Pulmonary artery endothelial cell (primary cell): ENCODE measurements around the gene ENO4. TPM values are rescaled to one million over a fixed set of nuclear protein-coding genes. Genes with fewer than 3 reads are reported as not detected.

Source experiments
- DNase-seq: peaks from one replicate; pipeline ENCODE4 v3.0.0-alpha.2; 2011; ENCODE audit warnings: low read depth, low spot score
- total RNA-seq: library from RNA; depleted of rRNA; stranded (reverse); fragments of >200 nt; gene quantifications from 2 replicates; pipeline ENCODE4 v1.2.3, GENCODE V29; 2014

Gene ENO4
- total RNA-seq, 1 donor from 2014 or later = under 0.01 TPM

DNA sequence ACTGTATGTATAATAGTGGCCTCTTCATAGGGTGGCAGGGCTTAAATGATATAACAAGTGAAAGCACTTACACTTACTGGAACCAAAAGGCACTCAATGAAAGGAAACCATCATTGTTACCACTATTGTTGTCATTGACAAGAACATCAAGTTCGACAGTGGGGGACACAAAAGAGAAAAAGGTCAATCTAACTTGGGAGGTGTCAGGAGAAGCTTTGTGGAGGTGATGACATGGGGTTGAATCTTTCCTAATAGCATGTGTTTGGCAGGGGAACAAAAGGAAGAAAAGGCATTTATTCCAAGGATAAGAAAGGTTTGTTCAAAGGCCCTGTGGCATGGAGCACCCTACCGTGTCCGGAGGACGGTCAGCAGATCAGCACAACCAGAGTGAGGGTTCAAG lies 18.2 kb upstream of the ENO4 start:
- DNase-seq = no peak

DNA sequence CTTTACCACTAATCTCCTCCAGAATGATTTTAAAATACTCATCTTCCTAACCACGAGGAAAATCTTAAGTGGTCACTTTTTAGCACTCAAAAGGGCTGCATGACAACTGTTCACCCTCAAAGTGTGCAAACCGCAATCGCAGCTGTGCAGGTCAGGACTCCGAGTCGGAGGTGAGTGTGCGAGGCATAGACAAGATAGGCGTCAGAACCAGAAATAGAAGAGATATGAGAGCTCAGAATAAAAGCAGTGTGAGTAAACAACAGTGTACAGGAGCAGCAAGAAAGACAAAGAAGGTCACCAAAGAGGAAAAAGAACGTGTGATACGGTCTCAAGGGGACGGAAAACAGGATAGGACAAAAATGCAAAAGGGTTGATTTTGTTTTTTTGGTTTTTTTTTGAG lies 17.5 kb upstream of the ENO4 start:
- DNase-seq = no peak

- no peak for DNase-seq
These were observed 15.0 kb upstream of the ENO4 start for GRCh38 chr10:116833986-116834985.

GRCh38 chr10:116835658-116836057 lies 13.6 kb upstream of the ENO4 start:
- no peak for DNase-seq

DNA sequence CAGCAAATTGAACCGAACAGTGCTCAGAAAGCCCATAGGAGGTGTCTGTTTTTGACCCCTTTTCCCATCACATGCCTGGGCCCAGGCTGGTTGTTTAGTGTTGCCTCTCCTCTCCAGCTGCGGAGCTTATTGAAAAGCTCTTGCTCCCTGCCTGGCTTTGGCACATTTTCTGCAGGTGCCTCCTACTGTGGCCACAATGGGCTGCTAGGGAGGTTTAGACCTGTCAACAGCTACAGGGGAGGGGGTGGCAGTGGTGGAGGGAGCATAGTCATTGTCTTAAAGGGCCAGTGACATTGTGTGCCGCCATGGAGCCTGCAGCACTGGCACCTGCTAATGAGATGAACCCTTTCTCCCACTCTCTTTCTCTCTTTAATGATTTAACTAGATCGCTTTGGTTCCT lies 13.2 kb upstream of the ENO4 start:
- no peak for DNase-seq

GRCh38 chr10:116836902-116837523 lies 12.3 kb upstream of the ENO4 start:
- no peak for DNase-seq

GRCh38 chr10:116838143-116838725 lies 11.1 kb upstream of the ENO4 start:
- no peak for DNase-seq

DNA sequence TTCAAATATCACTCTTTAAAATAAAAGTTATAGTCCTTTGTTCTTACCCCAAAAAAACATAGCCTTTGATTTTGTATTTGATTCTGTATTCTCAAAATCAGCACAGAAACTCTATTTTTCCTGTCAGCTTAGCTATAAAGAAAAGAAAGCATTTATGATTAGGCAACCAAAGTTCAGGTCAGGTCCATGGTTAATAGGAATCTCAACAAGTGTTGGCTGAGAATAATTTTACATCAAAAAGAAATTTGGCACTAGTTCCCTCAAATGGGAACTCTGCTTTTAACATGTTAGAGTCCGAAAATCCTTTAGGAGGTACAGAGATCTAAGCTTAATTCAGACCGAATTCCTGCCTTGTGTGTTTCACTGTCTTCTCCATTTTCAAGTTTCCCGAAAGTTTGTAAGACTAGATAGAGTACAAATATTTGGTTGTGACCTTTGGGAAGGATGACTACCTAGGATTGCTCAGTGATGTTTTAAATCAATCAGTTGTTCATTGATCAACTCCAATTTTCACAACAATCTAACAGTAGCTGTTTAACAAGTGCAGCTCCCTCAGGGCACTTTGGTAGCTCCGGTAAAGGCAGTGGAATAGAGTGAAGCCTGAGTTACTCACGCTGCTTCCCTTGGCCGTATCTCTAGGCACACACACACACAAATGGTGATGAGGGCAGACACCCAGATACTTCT lies 8.8 kb upstream of the ENO4 start:
- no peak for DNase-seq

DNA sequence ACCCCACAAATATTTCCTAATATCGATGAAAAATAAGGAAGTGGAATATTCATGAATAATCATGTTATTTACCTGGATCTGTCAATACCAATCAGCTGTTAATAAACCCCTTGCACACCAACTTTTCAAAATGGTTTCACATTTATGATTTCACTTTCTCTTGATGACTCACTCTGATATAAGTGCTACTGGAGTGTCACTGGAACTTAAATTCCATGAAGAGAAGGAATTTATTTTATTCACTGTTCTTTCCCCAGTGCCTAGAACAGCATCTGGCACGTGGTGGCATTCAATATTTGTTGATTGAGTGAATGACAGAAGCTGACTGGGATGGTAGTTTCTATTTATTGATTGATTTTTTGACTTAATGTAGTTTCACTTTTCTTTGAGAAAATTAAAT lies 3.5 kb upstream of the ENO4 start:
- DNase-seq = no peak

DNA sequence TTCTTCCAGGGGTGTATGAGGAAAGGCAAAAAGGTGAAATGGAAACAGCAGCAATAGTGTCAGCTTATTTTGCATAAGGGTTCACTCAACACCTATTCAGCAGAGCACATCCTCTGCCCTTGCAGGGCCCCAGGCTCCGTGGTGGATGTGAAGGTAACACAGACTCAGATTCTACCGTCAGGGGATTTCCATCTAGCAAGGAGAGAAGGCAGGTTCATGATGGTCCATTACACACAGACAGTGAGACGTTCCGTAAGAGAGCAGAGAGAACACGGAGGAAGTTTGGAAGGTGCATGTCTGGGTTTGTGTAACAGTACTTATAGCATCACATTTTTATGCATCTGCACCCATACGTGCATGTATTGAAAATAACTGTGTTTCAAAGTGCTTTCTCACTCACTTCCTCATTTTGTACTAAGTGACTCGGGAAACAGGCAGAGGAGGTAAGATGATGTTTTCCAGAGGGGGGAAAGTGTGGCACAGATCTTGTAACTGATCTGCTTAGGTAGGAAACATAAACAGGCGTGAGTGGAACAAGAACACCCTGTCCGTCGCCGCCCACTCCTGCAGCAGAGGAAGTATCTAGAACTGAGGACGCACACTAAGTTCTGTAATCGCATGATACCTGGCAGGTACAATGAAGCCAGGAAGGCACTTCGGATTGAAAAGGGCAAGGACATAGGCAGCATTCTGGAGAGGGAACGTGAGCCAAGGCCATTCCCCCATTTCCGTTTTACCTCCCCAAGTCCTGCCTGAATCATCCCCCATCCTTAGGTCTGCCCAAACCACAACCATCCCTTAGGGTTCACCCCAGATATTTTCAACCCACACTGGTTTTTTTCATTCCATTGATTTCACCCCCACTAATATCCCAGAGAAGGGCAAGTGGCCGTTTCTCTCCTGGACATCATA lies 1.0 kb upstream of the ENO4 start:
- DNase-seq = no peak

- DNase-seq = no peak
These were observed 403 bp upstream of the ENO4 start for GRCh38 chr10:116848944-116849247.

DNA sequence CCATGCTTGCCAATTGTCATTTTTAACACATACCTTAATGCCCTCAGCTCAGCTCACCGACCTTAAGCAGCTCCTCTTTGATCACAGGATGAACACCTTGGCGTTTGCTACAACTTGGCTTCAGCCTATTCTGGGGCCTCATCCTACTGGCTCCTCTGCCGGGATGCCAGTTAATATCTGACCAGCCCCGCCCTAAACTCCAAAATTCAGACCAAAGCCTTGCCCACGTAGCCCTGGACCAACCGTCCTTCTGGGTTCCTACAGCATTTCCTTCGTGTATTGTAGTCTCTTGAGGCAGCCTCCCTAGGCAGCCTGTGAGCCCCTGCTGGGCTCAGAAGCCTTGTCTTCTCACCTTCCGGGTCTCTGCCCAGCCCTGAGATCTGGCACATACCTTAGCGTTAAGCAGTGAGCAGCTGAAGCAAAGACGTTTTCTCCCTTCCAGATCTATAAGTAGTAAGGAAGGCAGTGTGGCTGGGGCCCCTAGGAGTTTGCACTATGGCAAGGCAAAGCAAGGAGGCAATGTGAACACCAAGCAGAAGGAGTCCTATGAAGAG lies 836 bp downstream of the ENO4 start:
- DNase-seq = no peak

DNA sequence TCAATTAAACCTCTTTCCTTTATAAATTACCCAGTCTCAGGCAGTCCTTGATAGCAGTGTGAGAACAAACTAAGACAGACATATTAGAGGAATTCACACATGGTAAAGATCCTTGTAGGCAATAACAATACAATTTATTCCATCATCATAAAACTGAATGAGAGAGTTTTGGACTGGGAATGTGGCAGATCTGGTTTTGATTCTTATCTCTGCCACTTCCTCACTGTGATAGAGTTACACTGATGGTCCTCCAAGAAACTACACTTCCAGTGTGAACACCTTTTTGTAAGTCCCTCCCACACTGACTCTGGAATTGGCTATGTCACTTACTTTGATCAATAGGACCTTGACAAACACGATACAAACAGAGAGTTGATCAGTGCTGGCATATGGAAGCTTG lies 2.9 kb downstream of the ENO4 start:
- DNase-seq = no peak

DNA sequence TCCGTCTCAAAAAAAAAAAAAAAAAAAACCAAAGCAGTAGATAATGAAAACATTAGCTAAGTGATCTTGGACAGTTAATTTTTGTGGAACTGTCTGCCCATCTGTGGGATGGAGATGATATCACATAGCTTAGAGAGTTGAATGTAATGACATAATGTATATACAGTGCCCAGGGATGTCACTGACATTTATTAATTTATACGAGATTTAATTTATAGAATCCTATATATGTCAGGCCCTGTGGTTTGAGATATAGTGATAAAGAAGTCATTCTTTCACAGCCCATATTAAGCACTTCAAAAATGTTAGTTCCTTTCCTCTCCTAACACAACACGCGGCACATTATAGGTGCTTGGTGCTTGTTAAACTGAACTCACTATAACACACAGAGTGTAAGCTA lies 4.0 kb downstream of the ENO4 start:
- DNase-seq = no peak

DNA sequence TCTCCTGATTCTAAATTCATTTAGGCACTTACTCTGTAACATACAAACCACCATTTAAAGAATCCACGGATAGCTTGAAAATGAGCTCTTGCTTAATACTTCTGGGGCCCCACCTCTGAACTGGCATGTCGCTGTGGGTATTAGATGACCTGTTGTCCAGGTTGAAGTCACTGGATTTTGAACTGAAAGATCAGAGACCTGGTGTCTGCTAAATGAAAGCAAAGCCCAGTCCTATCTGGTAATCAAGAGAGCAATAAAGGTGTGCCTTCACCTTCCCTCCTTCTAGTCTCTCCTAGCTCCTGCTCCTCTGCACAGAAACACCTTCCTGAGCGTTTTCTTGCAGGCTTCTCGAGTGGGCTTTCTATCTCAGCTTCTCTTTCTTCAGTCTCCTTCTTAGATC lies 4.4 kb downstream of the ENO4 start:
- DNase-seq = no peak

GRCh38 chr10:116857156-116857555 lies 7.9 kb downstream of the ENO4 start:
- DNase-seq = no peak

DNA sequence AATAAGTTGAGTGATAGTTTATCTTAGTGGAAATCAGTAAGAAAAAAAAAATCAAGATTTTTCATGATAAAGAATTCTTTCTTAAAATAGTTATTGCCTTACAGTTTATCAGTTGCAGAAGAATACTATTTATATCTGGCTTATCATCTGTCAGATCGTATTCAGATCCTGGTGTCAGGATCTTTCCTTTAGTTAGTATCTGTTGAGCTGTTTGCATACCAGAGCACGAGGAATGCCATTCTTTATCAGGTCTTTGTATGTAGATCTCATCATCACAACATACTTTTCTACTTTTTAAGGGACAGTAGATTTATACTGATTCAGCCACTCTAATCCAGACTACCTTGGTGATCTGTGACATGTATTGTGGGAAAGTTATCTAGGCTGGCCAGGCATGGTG lies 12.5 kb downstream of the ENO4 start:
- no peak for DNase-seq

- DNase-seq = no peak
These were observed 15.1 kb downstream of the ENO4 start for GRCh38 chr10:116864436-116864835.

GRCh38 chr10:116866066-116866465 lies 16.8 kb downstream of the ENO4 start:
- DNase-seq = no peak

GRCh38 chr10:116866987-116867595 lies 17.8 kb downstream of the ENO4 start:
- DNase-seq = no peak
